ENCODE data around the gene GLYATL1B.
"Not testable (repeated sequence)": the region's sequence is repeated elsewhere in the genome, so short reads cannot be mapped to it uniquely, and the experiment has no call there.

GLYATL1B gene

DNA sequence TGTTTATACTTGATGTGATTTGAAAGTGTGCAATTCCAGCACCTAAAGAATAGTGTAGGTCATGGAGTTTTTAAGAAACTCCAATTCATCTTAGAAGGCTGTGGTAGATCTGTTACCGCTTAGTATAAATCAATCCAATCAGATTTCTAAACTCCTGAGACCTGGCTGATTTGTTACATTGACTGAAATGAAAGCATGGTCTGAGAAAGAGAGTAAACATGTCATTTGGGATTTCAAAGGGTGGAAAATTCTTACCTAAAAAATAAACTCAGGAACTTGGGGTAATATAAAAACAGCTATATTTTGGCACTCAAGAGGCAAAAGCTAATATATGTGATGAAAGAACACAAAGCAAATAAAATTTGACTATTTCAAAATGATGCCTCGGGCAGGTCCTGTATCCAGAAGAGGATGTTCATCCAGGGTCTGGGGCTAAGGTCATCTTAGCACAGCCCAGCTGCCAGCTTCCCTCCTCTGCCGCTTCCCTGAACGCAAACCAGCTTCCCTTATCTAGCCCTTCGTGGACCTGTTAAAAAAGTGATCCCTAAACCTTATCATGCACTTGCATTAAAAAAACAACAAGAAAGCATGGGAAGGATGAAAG, 10.0 kb downstream of the GLYATL1B start:
- DNase-seq, result not testable (repeated sequence)

DNA sequence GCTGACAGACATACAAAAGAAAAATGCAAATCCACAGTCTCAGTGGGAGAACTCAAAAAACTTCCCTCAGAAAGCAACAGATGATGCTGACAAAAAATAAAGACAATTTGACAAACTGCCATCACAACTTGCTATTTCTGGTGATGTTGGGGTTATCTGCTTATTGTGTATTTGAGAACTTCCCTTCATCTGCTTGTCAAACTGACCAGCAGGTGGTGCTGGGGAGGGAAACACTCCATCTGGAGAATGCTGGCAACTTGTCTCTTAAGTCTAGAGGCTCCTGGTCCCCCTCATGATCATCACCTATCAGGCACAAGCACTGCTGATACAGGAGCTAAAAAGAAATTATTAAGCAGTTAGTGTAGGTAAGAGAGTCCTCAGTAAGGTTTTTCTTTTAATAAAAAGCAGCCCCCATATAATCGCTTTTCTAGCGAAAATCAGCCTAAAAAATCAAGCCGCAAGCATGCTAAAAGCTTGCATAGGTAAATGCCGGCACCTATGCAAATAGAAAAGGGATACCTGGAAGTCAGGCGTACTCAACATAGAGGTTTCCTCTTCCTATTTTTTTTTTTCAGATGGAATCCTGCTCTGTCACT, 11.1 kb downstream of the GLYATL1B start:
- DNase-seq, result peak; percentile 68 to 71

DNA sequence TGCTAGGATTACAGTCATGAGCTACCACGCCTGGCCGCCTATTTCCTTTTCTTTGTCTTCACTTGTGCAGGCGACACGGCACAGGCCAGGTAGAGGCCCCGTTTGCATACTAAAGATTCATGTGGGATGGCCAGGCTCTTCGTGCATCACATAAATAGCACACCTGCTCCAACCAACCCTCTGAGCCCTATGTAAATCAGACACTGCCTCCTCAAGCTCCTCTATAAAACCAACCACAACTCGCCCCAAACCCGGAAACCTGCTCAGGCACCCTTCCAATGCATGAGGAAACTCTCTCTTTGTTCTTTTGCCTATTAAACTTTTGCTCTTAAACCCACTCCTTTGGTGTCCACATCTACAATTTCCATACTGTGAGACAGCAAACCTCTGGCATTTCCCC, 11.8 kb downstream of the GLYATL1B start:
- peak in 1 of 2 donors; percentile 16 for DNase-seq

DNA sequence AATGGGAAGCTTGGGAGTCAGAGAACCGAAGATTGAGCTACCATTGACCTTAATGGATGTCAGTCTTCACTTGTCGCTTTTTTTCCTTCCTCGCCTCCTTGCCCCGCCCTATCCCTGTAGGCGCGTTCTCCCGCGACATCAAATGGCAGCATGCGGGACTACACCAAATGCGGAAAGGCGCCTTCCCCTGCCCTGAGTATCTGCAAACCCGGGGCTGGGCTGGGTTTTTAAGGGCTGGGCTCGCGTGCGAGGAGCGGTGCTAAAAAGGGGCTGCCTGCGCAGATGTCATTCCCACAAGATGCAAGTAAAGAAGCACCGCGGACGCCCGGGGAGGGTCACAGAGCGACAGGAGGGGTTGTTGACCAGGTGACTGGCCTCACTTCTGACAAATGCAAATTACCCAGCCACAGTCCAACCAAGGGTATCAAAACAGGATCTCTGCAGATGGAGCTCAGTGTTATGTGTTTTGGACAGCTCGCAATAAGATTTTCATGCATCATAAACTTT, 16.2 kb downstream of the GLYATL1B start:
- peak; percentile 59 to 72 for DNase-seq

DNA sequence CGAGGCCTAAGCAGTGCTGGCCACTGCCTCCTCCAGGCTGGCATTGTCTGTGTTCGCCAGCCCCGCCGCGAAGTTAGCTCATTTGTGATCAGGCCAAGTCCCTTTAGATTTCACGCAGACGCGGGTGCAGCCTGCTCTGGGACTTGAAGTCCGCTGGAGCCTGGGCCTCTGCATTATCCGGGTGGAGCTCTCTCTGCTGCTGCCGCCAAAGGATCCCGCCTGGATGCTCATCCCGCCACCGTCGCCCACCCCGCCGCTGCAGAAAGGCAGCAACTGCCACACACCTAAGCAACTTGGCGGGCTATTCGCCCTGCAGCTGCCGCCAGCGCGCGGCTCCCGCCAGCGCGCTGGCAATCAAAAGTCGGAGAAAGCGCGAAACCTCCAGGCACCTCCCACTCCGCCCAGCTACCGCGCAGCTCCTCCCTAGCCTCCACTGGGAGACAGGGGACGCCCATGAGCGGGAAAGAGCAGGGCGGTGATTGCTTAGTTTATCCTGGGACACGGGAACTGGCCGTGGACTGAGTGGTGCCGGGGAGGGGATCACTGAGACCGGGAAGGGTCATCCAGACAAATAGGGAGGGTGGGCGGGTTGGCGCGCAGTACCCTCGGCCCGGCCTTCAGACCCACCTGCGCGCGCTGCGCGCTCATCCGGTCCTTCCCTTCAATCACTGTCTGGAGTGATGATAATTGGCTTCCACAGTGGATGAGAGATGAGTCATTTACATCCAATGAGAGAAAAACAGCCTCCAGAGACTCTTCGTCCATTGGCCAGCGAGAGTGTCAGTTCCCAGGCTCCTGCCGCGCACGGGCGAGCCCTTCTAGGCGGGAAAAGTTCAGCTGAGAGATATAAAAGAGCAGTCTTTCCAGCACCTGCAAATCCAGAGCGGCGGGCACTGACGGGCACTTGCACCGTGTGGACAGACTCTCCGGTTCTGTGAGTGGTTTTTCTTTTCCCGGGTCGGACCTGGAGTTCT, 20.5 kb downstream of the GLYATL1B start, which contains the start of gene FAM111B:
TSS of gene FAM111B (plus strand) at position 875 of the 974 bp plus-strand sequence. CDS start 2,389 bp downstream, outside the sequence.
- DNase-seq, result peak; percentile 64 to 78

DNA sequence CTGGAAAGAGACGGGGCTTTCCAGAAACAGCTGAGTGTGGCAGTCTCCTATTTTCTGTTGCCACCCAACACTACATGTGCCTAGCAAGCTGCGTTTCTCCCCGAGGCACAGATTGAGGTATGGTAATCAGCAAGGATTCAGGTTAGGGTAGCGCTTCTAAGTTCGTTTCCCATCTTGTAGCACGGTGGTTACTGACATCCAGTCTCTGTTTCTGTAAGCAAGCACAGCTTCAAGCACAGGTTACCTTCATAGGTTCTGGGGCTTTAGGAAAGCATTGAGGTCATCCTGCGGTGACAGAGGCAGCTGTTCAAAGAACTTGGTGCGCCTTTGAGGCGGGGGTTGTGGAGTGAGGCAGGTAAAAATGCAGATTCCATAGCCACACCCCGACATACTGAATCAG, 21.6 kb downstream of the GLYATL1B start:
- DNase-seq, result not testable (repeated sequence)

DNA sequence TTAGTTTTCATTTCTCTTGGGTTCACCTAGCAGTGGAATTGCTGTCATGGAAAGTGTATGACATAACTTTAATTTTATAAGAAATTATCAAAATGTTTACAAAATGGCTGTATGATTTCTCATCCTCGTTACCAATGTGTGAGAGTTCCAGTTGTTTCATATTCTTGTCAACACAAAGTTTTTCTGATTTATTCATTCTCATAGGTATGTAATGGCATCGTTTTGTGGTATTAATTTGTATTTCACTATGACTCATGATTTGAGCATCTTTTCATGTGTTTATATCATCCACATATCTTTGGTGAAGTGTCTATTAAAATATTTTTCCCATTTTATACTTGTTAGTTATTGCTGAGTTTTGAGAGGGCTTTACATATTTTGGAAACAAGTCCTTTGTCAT, 26.4 kb downstream of the GLYATL1B start:
- no peak for DNase-seq

DNA sequence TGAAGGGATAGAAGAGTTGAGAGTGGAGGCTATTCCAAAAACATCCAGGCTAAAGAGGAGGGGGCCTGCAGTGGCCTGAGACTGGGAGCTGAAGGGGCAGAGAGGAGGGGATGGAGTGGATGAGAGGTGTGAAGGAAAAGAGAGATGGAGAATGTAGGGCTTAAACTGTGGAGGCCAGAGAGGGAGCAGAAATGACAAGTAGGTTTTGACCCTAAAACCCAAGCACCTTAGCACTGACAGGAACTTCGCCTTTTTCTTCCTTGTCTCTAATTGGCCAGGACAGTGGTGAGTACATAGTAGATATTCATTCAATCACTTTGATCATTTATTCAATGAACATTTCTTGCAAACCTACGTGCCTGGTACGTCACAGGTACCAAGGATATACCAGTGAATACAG, 28.2 kb downstream of the GLYATL1B start:
- no peak for DNase-seq

DNA sequence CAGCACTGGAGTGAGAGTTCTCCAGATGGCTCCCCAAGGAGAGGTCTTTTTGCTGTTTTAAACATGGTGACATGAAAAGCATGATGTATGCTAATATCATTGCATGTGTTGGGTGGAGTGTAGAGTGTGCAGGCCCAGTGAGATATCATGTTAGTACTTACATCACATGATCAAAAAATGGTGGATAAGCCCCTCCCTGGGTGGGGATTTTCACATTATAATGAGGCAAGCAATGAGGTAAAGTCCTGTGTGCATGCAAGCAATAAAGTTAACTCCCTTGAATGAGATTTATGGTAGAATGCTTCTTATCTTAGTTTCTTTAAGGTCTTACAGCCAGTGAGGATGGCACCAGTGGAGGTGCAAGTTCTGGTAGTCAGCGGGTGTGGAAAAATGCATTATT, 29.4 kb downstream of the GLYATL1B start:
- DNase-seq, result no peak

DNA sequence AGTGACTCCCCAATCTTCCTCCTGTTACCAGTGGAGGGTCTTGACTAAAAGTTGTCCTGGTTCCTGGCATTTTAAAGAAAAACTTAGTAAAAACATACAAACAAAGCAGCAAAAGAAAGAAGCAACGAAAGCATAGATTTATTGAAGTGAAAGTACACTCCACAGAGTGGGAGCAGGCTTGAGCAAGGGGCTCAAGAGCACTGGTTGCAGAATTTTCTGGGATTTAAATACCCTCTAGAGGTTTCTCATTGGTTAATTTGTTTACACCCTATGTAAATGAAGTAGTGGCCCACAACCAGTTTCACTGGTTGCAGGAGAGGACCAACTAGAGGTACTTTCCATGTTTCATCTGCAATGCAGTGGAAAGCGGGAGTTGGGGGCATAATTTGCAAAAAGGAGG, 31.7 kb downstream of the GLYATL1B start:
- no peak for DNase-seq

DNA sequence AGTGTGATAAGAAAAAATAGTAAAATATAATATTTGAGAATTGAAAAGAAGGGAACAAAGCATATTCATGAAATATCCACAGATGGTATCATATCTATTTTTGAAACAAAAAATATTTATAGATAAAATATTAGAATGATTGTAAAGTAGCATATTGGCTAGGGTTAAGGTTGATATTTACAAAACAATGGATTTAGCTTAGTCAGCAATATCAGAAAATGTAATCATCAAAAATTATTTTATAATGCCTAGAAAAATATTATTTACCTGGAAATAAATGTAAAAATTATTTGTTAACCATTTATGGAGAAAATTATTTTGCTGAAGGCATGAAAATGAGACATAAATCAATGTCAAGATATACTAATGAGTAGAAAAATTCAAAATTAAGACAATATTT, 33.7 kb downstream of the GLYATL1B start:
- no peak for DNase-seq

DNA sequence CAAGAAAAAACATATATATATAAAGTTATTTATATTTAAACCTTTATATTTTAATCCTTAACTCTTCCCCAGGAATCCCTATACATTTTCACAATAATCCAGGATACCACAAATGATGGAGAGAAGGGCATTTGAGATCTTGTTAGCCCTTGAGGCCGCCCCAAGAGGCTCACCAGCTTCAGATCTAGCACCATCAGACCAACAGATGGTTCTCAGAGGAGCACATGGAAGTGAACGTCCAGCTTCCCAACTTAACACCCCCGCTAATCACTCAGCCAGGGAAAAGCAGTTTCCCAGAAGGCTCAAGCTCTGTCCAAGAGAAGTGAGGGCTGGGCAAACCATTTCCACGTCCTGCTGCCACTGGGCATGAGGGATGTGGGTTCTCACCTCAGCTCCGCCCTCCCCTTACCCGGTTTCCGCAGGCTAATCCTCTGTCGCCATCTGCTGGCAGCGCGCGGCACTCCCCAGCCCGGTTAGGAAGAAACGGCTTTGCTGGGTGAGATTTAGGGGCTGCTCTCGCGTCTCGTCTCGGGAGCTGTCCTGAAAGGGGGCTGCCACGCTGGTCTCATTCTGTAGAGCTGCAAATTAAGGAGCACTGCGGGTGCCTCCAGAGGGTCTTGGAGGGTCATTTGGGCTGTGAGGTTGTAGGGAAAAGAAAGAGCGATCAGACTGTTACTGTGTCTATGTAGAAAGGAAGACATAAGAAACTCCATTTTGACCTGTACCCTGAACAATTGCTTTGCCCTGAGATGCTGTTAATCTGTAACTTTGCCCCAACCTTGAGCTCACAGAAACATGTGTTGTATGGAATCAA, 49.7 kb downstream of the GLYATL1B start:
- DNase-seq, result peak; percentile 84 to 87

DNA sequence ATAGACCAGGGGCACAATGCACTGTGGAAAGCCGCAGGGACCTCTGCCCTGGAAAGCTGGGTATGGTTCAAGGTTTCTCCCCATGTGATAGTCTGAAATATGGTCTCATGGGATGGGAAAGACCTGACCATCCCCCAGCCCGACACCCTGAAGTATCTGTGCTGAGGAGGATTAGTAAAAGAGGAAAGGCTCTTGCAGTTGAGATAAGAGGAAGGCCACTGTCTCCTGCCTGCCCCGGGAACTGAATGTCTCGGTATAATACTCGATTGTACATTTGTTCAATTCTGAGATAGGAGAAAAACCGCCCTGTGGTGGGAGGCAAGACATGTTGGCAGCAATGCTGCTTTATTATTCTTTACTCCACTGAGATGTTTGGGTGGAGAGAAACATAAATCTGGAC, 50.4 kb downstream of the GLYATL1B start:
- not testable (repeated sequence) for DNase-seq

DNA sequence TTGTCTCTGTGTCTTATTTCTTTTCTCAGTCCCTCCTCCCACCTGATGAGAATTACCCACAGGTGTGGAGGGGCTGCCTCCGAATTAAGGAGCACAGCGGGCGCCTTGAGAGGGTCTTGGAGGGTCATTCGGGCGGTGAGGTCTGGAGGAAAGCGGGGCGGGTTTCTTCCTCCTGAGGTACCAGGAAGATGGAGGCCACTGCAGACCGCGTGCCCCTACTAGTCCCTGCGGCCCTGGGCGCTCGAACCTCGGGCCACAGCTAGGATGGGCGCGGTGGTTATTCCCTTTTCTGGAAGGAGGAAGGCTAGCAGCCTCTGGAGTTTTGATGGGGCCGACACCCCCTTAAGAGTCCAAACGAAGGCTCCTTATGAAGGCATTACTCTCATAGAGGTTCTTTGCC, 51.1 kb downstream of the GLYATL1B start:
- no peak for DNase-seq

DNA sequence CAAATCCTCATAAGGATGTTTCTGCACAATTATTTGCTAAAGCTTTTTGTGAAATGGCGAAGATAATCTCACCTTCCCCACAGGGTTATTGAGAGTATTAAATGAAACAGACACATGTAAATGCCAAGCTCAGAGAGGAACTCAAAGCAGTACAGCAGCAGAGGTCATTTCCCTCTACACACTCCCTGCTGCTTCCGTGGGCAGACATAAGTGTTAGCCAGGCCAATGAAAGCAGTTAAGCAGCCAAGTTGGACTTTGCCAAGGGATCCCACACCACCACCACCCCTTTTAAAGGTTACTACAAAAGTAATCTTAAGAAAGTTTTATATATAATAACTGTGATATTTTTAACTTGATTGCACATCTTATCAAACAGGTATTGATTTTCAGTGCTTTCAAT, 52.5 kb downstream of the GLYATL1B start:
- no peak for DNase-seq

DNA sequence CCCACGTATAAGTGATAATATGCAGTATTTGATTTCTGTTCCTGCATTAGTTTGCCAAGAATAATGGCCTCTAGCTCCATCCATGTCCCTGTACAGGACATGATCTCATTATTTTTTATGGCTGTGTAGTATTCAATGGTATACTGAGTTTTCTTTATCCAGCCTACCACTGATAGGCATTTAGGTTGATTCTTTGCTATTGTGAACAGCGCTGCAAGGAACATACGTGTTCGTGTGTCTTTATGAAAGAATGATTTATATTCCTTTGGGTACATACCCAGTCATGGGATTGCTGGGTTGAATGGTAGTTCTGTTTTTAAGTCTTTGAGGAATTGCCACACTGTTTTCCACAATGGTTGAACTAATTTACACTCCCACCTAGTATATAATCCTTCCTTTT, 55.1 kb downstream of the GLYATL1B start:
- no peak for DNase-seq

DNA sequence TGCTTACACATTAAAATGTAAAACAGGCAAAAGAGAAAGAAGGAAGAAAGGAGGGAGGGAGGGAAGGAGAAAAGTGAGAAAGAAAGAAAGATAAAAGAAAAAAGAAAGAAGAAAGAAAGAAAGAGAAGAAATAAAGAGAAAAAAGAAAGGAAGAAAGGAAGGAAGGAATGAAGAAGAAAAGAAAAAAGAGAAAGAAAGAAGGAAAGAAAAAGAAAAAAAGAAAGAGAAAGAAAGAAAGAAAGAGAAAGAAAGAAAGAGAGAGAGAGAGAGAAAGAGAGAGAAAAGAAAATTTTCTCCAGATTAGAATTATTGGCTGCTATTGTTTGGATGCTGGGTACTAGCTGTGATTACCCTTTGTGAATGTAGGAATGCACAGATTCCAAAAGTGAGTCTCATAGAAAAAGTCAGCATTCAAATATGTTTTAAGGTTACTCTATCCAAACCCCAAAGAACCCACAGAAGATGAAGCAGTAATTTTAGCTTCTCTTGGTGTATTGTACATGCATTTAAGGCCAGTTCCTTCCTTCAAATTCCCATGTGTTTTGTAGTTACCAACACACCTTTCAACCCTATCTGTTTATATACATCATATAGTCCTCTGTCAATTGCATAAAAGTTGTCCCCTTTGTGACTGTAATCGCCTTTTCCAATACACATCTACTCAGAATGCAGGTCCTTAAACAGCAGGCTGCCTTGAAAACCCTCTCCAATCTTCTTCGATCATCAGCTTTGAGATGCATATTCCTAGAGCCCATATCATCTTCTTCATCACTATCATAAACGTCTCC, 55.8 kb downstream of the GLYATL1B start:
- DNase-seq, result no peak

DNA sequence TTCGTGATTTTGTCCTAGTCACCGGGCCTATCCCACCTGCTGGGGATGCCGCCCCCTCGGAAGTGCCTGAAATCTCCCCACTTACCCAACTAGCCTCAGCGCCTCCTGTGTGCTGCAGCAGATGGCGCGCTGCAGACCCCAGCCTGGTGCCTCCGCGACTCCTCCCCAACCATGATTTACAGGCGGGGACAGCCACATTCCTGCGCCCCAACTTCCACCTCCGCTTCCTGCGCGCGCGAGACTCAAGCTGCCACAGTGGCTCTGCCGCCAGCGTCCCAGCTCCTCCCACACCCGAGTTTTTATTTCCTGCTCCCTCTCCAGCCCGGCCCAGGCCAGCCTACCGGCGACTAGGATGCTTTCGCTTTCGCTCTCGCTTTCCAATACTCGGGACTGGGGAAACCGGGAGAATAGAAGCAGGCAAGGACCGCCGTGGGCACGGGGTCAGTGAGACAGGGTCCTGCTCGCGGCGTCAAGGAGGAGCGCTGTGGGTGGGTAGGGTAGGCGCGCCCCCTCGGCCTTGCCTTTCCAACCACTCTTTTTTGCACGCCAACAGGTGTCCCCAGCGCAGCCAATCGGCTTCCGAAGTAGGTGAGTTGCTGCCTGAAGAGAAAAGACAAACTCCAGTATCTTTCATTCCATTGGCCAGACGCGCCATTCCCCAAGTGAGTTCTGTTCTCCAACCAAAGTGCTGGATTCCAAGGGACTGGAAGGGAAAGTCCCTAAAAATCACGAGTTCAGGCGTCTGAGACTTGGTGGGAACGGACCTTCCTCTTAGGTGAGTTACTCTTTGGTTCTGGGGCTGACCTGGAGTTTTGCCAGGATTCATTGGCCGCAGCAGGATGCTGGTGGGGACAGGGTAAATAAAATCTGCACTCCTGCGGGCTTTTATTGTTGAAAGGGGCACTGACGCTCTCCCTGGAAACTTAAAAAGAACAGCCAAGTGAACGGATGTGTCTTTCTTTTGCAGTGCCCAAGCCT, 56.7 kb downstream of the GLYATL1B start, which contains the start of gene FAM111A:
TSS of gene FAM111A (plus strand) at position 327 of the 978 bp plus-strand sequence. CDS start 6,017 bp downstream, outside the sequence.
- peak; percentile 84 to 89 for DNase-seq

DNA sequence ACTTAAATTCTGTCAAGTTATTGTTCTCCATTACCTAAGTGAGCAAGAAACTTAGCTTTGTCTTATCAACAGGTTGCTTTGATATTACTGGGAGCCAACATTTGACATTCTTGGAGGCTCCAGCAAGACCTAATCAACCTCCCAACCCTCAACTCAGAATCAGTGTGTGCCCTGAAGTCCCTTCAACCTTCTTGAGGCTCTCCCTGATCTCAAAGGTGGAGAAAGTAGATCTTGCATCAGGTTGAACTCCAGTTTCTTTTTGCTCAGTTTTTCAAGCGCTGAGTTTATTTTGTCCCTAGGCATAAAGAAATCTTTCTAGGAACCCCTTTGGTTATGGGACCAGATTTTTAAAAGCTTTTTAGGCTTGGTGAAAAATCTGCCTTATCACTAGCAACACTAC, 58.0 kb downstream of the GLYATL1B start:
- no peak for DNase-seq
